ENCODE results near the gene BRF1.

DNA sequence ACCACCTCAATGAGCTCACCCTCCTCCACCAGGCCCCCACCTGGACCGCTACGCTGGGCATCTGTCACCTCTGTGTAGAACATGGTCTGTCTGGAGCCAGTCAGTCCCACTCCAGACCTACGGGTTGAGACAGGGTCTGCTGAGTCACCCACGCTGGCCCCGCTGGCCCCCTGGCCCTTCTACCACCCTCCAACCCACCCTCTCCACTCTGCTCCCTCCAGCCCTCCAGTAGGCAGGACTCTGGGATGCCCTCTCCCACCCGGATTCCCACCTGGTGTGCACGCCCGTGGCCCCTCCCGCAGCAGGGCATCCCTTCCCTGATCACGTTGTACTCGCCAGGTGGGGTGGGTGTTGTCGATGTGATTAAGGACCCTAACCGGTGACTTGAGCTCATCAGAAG is 127.7 kb downstream of the BRF1 start:
- TF ChIP-seq EP300 (IDR thresholded peaks at IDR 0.05) = no peak
- TF ChIP-seq, protein P1, sequence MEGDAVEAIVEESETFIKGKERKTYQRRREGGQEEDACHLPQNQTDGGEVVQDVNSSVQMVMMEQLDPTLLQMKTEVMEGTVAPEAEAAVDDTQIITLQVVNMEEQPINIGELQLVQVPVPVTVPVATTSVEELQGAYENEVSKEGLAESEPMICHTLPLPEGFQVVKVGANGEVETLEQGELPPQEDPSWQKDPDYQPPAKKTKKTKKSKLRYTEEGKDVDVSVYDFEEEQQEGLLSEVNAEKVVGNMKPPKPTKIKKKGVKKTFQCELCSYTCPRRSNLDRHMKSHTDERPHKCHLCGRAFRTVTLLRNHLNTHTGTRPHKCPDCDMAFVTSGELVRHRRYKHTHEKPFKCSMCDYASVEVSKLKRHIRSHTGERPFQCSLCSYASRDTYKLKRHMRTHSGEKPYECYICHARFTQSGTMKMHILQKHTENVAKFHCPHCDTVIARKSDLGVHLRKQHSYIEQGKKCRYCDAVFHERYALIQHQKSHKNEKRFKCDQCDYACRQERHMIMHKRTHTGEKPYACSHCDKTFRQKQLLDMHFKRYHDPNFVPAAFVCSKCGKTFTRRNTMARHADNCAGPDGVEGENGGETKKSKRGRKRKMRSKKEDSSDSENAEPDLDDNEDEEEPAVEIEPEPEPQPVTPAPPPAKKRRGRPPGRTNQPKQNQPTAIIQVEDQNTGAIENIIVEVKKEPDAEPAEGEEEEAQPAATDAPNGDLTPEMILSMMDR (IDR thresholded peaks at IDR 0.05) = no peak
